Body of pancreas (tissue), 4 donors: Measurements from ENCODE around the gene S100A7. TPM values are rescaled to one million over a fixed set of nuclear protein-coding genes. Genes with fewer than 3 reads are reported as not detected.
"Not testable (repeated sequence)": the region's sequence is repeated elsewhere in the genome, so short reads cannot be mapped to it uniquely, and the experiment has no call there.

Source experiments
- ATAC-seq: fragments of 150-250 bp; one replicate; pipeline ENCODE4 v1.9.1; 2016
- DNase-seq, 4 donors: peaks; one replicate each; pipeline ENCODE4 v3.0.0-alpha.2; 2019
- H3K27ac ChIP-seq, 4 donors: fragments of 200-600 bp; sonication (generic); 1 replicate in 3 of 4; 2 replicates in 1 of 4; pipeline versions ENCODE4 v1.5.1 to v1.6.1; 2016 to 2019; ENCODE audit warnings: mild to moderate bottlenecking in 1 of 4, mixed read lengths in 1 of 4, moderate library complexity in 1 of 4
- H3K27me3 ChIP-seq, 2 donors: fragments of 200-600 bp; sonication (generic); one replicate each; pipeline ENCODE4 v1.6.0; 2016; ENCODE audit warnings: mild to moderate bottlenecking in 1 of 2
- H3K36me3 ChIP-seq, 2 donors: fragments of 200-600 bp; sonication (generic); replicated peaks in 1 of 2; 2 replicates each; pipeline ENCODE4 v1.5.1; 2016; ENCODE audit warnings: low read depth in 2 of 2; ENCODE audit not compliant: insufficient read depth in 1 of 2
- H3K4me1 ChIP-seq: fragments of 200-600 bp; sonication (generic); one replicate; pipeline ENCODE4 v1.6.0; 2016
- H3K4me3 ChIP-seq, 2 donors: fragments of 200-600 bp; sonication (generic); 1 replicate in 1 of 2; 2 replicates in 1 of 2; pipeline ENCODE4 v1.5.1; 2016 to 2019
- H3K9me3 ChIP-seq, 3 donors: fragments of 200-600 bp; sonication (generic); 1 replicate in 2 of 3; 2 replicates in 1 of 3; pipeline ENCODE4 v1.5.1; 2016
- POLR2A ChIP-seq, 3 donors: fragments of 450-650 bp; IDR thresholded peaks; one replicate each; pipeline ENCODE4 v1.6.1; 2016; ENCODE audit warnings: antibody characterized with exemption in 3 of 3, mild to moderate bottlenecking in 2 of 3
- WGBS, 2 donors: methylation state at CpG; one replicate each; pipeline ENCODE4 v1.1.5; 2017; 5-methylcytosine and 5-hydroxymethylcytosine counted together
- intact Hi-C: fragments of 100-400 bp; cut with DNase I; formaldehyde crosslinking; loops from one replicate; pipeline ENCODE4 v1.15.1; 2023
- total RNA-seq, 2 donors: library from RNA; depleted of rRNA; stranded (reverse); fragments of >200 nt; gene quantifications; one replicate each; pipeline ENCODE4 v1.1.0, GENCODE V29; 2016
- TF ChIP-seq, protein P1 (sequence below), 7 experiments: fragments of 450-650 bp in 4 of 7; fragments of 200-600 bp in 3 of 7; sonication (generic) in 3 of 7; IDR thresholded peaks; one replicate each; pipeline ENCODE4 v1.5.1; 2016 to 2019; ENCODE audit warnings: antibody characterized with exemption in 7 of 7

The S100A7 gene
- total RNA-seq, 2 donors from 2014 or later, result not detected

DNA sequence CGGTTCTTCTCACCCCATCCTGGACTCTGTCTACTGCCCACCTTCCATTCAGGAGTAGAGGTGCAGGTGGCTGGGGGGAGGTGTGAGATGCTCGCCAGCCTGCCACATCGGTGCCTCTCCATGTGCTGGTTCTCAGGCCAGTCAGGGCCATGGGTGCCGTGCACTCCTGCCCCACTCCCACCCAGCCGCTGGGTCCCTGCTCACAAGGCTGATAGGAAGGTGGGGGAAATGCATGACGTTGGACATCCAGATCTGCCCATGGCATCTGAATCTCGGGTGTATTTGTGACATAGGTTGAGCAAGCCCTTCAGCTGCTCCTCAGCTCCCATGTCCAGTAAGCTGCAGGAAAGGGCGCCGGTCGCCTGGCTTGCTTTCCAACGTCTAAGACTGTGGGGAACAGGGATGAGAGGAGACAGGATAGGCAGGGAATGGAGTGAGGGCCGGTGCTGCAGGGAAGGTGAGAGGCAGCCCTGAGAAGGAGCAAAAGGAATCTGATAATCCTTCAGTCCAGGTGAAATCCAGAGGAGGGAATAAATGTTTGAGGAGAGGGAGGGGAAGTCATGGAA lies 32.3 kb downstream of the S100A7 start:
- 52 to 56% methylated on average over 12 of the region's 12 CpGs for WGBS, 2 donors
- DNase-seq, result no peak

DNA sequence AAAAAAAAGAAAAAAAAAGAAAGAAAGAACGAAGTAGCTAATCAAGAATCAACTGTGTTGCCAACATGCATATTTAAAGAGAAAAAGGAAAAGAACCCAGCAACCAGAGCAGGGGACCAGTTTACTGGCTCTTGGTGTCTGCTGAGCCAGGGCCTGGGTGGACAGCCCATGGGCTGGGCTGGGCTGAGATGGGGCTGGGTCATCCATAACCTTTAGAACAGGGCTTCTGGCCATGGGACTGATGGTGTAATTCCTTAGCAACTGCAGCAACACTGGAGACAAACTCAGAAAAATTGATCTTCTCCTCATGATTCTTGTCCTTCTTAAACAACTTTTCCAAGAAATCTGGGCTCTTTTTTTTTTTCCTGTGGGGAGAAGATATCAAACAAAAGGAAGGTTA lies 33.6 kb downstream of the S100A7 start:
- TF ChIP-seq POLR2A (IDR thresholded peaks at IDR 0.05), result no peak
- TF ChIP-seq, protein P1, sequence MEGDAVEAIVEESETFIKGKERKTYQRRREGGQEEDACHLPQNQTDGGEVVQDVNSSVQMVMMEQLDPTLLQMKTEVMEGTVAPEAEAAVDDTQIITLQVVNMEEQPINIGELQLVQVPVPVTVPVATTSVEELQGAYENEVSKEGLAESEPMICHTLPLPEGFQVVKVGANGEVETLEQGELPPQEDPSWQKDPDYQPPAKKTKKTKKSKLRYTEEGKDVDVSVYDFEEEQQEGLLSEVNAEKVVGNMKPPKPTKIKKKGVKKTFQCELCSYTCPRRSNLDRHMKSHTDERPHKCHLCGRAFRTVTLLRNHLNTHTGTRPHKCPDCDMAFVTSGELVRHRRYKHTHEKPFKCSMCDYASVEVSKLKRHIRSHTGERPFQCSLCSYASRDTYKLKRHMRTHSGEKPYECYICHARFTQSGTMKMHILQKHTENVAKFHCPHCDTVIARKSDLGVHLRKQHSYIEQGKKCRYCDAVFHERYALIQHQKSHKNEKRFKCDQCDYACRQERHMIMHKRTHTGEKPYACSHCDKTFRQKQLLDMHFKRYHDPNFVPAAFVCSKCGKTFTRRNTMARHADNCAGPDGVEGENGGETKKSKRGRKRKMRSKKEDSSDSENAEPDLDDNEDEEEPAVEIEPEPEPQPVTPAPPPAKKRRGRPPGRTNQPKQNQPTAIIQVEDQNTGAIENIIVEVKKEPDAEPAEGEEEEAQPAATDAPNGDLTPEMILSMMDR (IDR thresholded peaks at IDR 0.05), result no peak
- H3K27ac ChIP-seq, result no peak overlapping the region
- no peaks in the 10 kb centered on the region for H3K9me3 ChIP-seq
- H3K27me3 ChIP-seq, result peaks cover 0 to 3% of the 10 kb centered on the region in 2 donors
- ATAC-seq, result no peak
- H3K36me3 ChIP-seq, result no peaks in the 10 kb centered on the region
- H3K4me3 ChIP-seq, result no peak overlapping the region
- intact Hi-C loops, result no loop called here
- H3K4me1 ChIP-seq, result no peaks in the 10 kb centered on the region
- DNase-seq, result no peak
- WGBS, 2 donors, result 5 to 16% methylated on average over 1 of the region's 1 CpG

More for the DNA sequence above, 32.3 kb downstream of the S100A7 start:
- no peaks in the 10 kb centered on the region for H3K4me1 ChIP-seq
- intact Hi-C loops, result no loop called here
- ATAC-seq, result no peak
- H3K9me3 ChIP-seq, result no peaks in the 10 kb centered on the region
- H3K36me3 ChIP-seq, result no peaks in the 10 kb centered on the region
- peaks cover 0 to 3% of the 10 kb centered on the region in 2 donors for H3K27me3 ChIP-seq
- no peak for TF ChIP-seq POLR2A (IDR thresholded peaks at IDR 0.05)
- TF ChIP-seq, protein P1 (IDR thresholded peaks at IDR 0.05), result no peak
- H3K4me3 ChIP-seq, result no peak overlapping the region
- no peak overlapping the region for H3K27ac ChIP-seq

DNA sequence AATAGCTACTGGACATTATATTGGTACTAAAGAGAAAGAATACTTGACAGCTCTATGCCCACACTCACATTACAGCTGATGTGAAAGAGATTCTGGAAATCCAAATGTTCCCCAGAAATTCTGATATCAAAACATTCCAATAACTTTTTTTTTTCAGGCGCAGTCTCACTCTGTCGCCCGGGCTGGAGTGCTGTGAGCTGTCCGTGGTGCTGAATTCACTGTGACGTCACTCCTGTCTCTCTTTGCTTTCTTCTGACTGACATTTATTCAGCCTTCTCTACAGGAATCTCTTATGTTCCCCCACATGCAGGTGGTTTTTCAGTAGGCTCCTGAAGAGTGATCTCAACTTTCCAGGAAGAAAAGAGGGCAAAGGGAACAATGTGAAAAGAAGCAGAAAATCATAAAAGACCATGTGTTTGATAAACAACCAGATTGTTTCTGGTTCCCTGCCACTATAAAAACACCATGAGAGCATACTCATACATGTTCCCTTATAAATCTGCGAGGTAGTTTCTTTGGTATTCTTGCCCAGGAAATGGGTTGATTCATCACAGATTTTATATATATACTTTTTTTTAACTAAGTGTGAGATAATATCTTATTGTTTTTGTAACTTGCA lies 37.9 kb downstream of the S100A7 start:
- H3K9me3 ChIP-seq, result no peaks in the 10 kb centered on the region
- ATAC-seq (peak; percentile 63), DNase-seq (peak; percentile 70 to 82 (median 78))
- intact Hi-C loops, result no loop called here
- H3K27ac ChIP-seq, result no peak overlapping the region
- peaks cover 0 to 3% of the 10 kb centered on the region in 2 donors for H3K27me3 ChIP-seq
- no peak for TF ChIP-seq POLR2A (IDR thresholded peaks at IDR 0.05)
- H3K36me3 ChIP-seq, result no peaks in the 10 kb centered on the region
- WGBS, 2 donors, result 4 to 5% methylated on average over 6 of the region's 6 CpGs
- no peak overlapping the region for H3K4me3 ChIP-seq
- H3K4me1 ChIP-seq, result no peaks in the 10 kb centered on the region

DNA sequence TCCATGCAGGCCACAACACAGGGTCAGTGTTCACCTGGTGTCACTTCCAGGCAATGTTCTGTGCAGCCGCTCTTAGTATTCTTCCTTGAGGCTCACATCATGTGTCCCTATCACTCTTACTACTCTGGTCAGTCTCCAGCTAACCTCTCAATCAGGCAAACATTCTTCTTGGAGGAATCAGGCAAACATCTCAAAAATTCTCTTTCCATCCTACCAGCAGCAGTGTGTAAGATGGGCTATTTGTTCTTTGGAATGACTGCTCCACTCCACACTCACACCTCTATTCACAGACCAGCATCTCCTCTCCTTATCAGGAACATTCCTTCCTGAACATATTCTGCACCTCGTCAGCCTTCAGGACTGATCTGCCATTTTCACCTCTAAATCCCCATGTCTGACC lies 40.1 kb downstream of the S100A7 start:
- TF ChIP-seq, protein P1 (IDR thresholded peaks at IDR 0.05), result no peak
- no peak for TF ChIP-seq POLR2A (IDR thresholded peaks at IDR 0.05)

DNA sequence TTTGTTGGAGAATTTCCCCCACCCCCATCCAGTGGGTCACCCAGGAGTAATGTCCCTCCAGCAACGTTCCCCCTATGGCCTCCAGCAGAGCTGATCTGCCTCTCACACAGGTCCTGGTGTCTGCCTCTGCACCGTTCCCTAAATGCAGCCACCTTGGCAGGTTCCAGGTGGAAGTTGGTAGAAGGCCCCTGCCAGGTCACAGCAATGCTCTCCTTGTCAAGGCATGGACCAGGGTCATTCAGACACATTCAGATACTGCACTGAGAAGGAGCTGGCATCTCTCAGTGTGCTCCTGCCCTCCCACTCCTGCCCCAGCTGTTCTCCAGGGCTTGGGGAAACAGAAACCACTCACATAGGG lies 41.0 kb downstream of the S100A7 start:
- ATAC-seq, H3K36me3 ChIP-seq, H3K9me3 ChIP-seq, H3K27me3 ChIP-seq, DNase-seq, H3K4me3 ChIP-seq, H3K4me1 ChIP-seq, intact Hi-C loops, H3K27ac ChIP-seq: not testable (repeated sequence)
- WGBS, 2 donors, result 20 to 39% methylated on average over 2 of the region's 2 CpGs

More for the DNA sequence above, 40.1 kb downstream of the S100A7 start:
- H3K4me3 ChIP-seq, result no peak overlapping the region
- H3K27me3 ChIP-seq, result peaks cover 0 to 3% of the 10 kb centered on the region in 2 donors
- no peak for DNase-seq
- H3K36me3 ChIP-seq, result no peaks in the 10 kb centered on the region
- no peak for ATAC-seq
- intact Hi-C loops, result no loop called here
- 50 to 56% methylated on average over 2 of the region's 2 CpGs for WGBS, 2 donors
- H3K4me1 ChIP-seq, result no peaks in the 10 kb centered on the region
- H3K27ac ChIP-seq, result no peak overlapping the region
- H3K9me3 ChIP-seq, result no peaks in the 10 kb centered on the region

DNA sequence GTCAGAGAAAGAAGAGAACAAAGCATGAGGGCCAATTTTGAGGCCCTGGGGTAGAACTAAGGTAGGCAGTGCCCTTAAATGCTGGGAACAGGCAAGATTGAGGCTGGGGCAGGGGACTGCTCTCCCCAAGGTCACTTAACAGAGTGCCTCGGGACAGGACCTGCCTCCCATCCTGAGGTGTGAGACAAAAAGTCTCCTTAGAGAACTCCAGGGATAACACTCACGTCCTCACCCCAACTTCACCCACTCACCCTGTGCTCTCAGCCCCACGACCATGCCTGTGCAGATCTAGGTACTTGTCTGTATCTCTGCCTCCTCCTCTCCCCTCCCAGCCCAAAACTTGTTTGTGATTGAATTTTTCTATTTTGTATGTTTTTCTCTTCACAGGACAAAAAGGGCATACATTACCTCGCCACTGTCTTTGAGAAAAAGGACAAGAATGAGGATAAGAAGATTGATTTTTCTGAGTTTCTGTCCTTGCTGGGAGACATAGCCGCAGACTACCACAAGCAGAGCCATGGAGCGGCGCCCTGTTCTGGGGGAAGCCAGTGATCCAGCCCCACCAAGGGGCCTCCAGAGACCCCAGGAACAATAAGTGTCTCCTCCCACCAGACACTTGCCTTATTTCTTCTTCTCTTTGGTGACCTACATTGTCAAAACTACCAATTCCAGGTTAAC lies 41.6 kb downstream of the S100A7 start:
- DNase-seq, intact Hi-C loops, H3K4me1 ChIP-seq, ATAC-seq, H3K27ac ChIP-seq, H3K4me3 ChIP-seq, H3K9me3 ChIP-seq, H3K36me3 ChIP-seq, H3K27me3 ChIP-seq: not testable (repeated sequence)
- whole genome bisulfite sequencing, 2 donors, result 49 to 55% methylated on average over 7 of the region's 7 CpGs
